ENCODE measurements around the gene CAMKK1.

- TF ChIP-seq CTCF (IDR thresholded peaks at IDR 0.05) (peak; percentile 98), TEAD1 (CRISPR knock-in tag; IDR thresholded peaks at IDR 0.05) (no peak), FOXP4 (CRISPR knock-in tag; IDR thresholded peaks at IDR 0.05) (no peak), ELF4 (CRISPR knock-in tag; IDR thresholded peaks at IDR 0.05; ENCODE audit: low read depth) (no peak), ESRRA (CRISPR knock-in tag; IDR thresholded peaks at IDR 0.05; ENCODE audit: borderline replicate concordance) (0 out of 2 replicates have a peak, but pooled peaks have one; percentile 42), FOXP1 (CRISPR knock-in tag; IDR thresholded peaks at IDR 0.05; ENCODE audit: borderline replicate concordance) (no peak), RELA (CRISPR knock-in tag; IDR thresholded peaks at IDR 0.05; ENCODE audit: borderline replicate concordance) (no peak), ZNF671 (CRISPR knock-in tag; IDR thresholded peaks at IDR 0.05) (no peak), HMGXB4 (CRISPR knock-in tag; IDR thresholded peaks at IDR 0.05) (no peak), NFE2L1 (CRISPR knock-in tag; IDR thresholded peaks at IDR 0.05) (no peak)
These were observed 20.9 kb upstream of the CAMKK1 start for GRCh38 chr17:3913531-3914311.
